ENCODE results near the gene ANXA8.

GRCh38 chr10:47454780-47455058 lies 29.2 kb downstream of the ANXA8 start:
- no peak for TF ChIP-seq CTCF (IDR thresholded peaks at IDR 0.05)
- TF ChIP-seq POLR2A (IDR thresholded peaks at IDR 0.05) = no peak
- TF ChIP-seq POLR2AphosphoS5 (IDR thresholded peaks at IDR 0.05) = no peak
- no peak for TF ChIP-seq EP300 (IDR thresholded peaks at IDR 0.05)

All from upper lobe of left lung (tissue), 4 donors.